NCI-H1105 (cell line): ENCODE data around the gene TPRA1.

Experiments
- DNase-seq: peaks from one replicate; lab custom pipeline; 2025; lab: John Stamatoyannopoulos, UW

Gene TPRA1

GRCh38 chr3:127560051-127560787, 30.3 kb downstream of the TPRA1 start:
- no peak for DNase-seq

- no peak for DNase-seq
Measured at GRCh38 chr3:127556565-127556964, 34.0 kb downstream of the TPRA1 start.

GRCh38 chr3:127555108-127555507, 35.4 kb downstream of the TPRA1 start:
- no peak for DNase-seq

GRCh38 chr3:127552038-127552437, 38.5 kb downstream of the TPRA1 start:
- DNase-seq: no peak

GRCh38 chr3:127551178-127551577, 39.4 kb downstream of the TPRA1 start:
- DNase-seq: no peak

- no peak for DNase-seq
Measured at GRCh38 chr3:127550468-127551157, 39.9 kb downstream of the TPRA1 start.

- no peak for DNase-seq
Measured at GRCh38 chr3:127549826-127550467, 40.6 kb downstream of the TPRA1 start.

GRCh38 chr3:127547761-127548605, 42.5 kb downstream of the TPRA1 start:
- peak; percentile 83 for DNase-seq

- no peak for DNase-seq
Measured at GRCh38 chr3:127546970-127547733, 43.4 kb downstream of the TPRA1 start.

- DNase-seq: no peak
Measured at GRCh38 chr3:127546554-127546953, 44.0 kb downstream of the TPRA1 start.

GRCh38 chr3:127545711-127546457, 44.6 kb downstream of the TPRA1 start:
- DNase-seq: no peak

- no peak for DNase-seq
Measured at GRCh38 chr3:127545216-127545615, 45.3 kb downstream of the TPRA1 start.

GRCh38 chr3:127544803-127545201, 45.7 kb downstream of the TPRA1 start:
- DNase-seq: no peak

- peak; percentile 68 for DNase-seq
Measured at GRCh38 chr3:127544192-127544802, 46.2 kb downstream of the TPRA1 start.

GRCh38 chr3:127543441-127543840, 47.1 kb downstream of the TPRA1 start:
- DNase-seq: no peak

- DNase-seq: peak; percentile 33
Measured at GRCh38 chr3:127542441-127542952, 48.0 kb downstream of the TPRA1 start.

- DNase-seq: no peak
Measured at GRCh38 chr3:127541320-127541719, 49.2 kb downstream of the TPRA1 start.

GRCh38 chr3:127539366-127540060, 51.0 kb downstream of the TPRA1 start:
- DNase-seq: no peak

GRCh38 chr3:127538569-127538968, 52.0 kb downstream of the TPRA1 start:
- DNase-seq: no peak
